Osteoblast (primary cell): ENCODE data around the gene PON2. TPM values are rescaled to one million over a fixed set of nuclear protein-coding genes. Genes with fewer than 3 reads are reported as not detected.

Experiments used
- DNase-seq: peaks from one replicate; pipeline ENCODE4 v3.0.0; 2011; ENCODE audit warnings: low spot score, mixed read lengths; ENCODE audit not compliant: insufficient read length; ENCODE audit errors: missing footprints
- H2AFZ ChIP-seq: 2 replicates; pipeline ENCODE4 v1.6.0; 2011; ENCODE audit warnings: mild to moderate bottlenecking, low read length
- H3K27ac ChIP-seq: 2 replicates; pipeline ENCODE4 v1.5.1; 2011; ENCODE audit warnings: mild to moderate bottlenecking, low read depth, low read length, moderate library complexity
- H3K27me3 ChIP-seq: 2 replicates; pipeline ENCODE4 v1.6.0; 2012; ENCODE audit warnings: mild to moderate bottlenecking, control low read depth, inconsistent platforms, low read length, moderate library complexity; ENCODE audit not compliant: insufficient read depth
- H3K36me3 ChIP-seq: 2 replicates; pipeline ENCODE4 v1.5.1; 2011; ENCODE audit warnings: mild to moderate bottlenecking, low read length, control low read depth, moderate library complexity; ENCODE audit not compliant: insufficient read depth
- H3K4me1 ChIP-seq: 2 replicates; pipeline ENCODE4 v1.5.1; 2011; ENCODE audit warnings: mild to moderate bottlenecking, low read length, control low read depth, moderate library complexity; ENCODE audit not compliant: insufficient read depth
- H3K4me2 ChIP-seq: 2 replicates; pipeline ENCODE4 v1.6.0; 2011; ENCODE audit warnings: mild to moderate bottlenecking, low read length; ENCODE audit not compliant: insufficient read depth
- H3K4me3 ChIP-seq: fragments of 200-600 bp; sonication (generic); 3 replicates; pipeline ENCODE4 v1.5.1; 2012; ENCODE audit warnings: mild to moderate bottlenecking, low read length, inconsistent platforms; ENCODE audit not compliant: insufficient read depth
- H3K79me2 ChIP-seq: 2 replicates; pipeline ENCODE4 v1.6.0; 2012; ENCODE audit warnings: mild to moderate bottlenecking, low read length, control low read depth, inconsistent platforms; ENCODE audit not compliant: insufficient read depth
- H3K9me3 ChIP-seq: 2 replicates; pipeline ENCODE4 v1.5.1; 2011; ENCODE audit warnings: low read depth, low read length, control low read depth
- H4K20me1 ChIP-seq: 2 replicates; pipeline ENCODE4 v1.6.0; 2012; ENCODE audit warnings: mild to moderate bottlenecking, low read length, control low read depth; ENCODE audit not compliant: insufficient read depth
- CTCF ChIP-seq: IDR thresholded peaks from 2 replicates; pipeline ENCODE4 v1.5.1; 2011; ENCODE audit warnings: mild to moderate bottlenecking, low read depth, low read length, moderate library complexity; ENCODE audit errors: extremely low read depth
- total RNA-seq: library from RNA; depleted of rRNA; stranded (reverse); fragments of >200 nt; gene quantifications from 2 replicates; pipeline ENCODE4 v1.2.3, GENCODE V29; 2012

The PON2 gene
- total RNA-seq, 1 donor = 77.8 TPM

GRCh38 chr7:95357623-95358022 lies 77.2 kb downstream of the PON2 start:
- H4K20me1 ChIP-seq = no peaks in the 10 kb centered on the region
- no peaks in the 10 kb centered on the region for H3K27me3 ChIP-seq
- H3K79me2 ChIP-seq = no peaks in the 10 kb centered on the region
- H3K36me3 ChIP-seq = no peaks in the 10 kb centered on the region
- H3K4me1 ChIP-seq = no peaks in the 10 kb centered on the region
- DNase-seq = no peak
- no peak overlapping the region for H3K4me3 ChIP-seq
- H3K4me2 ChIP-seq = no peak overlapping the region
- H2AFZ ChIP-seq = peak overlapping the region; percentile 12
- peak; percentile 9 for TF ChIP-seq CTCF
- H3K27ac ChIP-seq = no peak overlapping the region
- H3K9me3 ChIP-seq = no peaks in the 10 kb centered on the region

Other genes with a start within 250 kb of the PON2 start
- not detected in 2 replicates for gene PON1, start 110.5 kb downstream of the PON2 start, total RNA-seq
- 0.72 and 0.88 TPM in 2 replicates for gene PON3, start 38.7 kb downstream of the PON2 start, total RNA-seq
- not detected in 2 replicates for gene ASB4, start 50.9 kb upstream of the PON2 start, total RNA-seq
- gene PDK4, start 161.5 kb upstream of the PON2 start, total RNA-seq = 0.36 and 0.59 TPM in 2 replicates